Loucy (cell line): Measurements from ENCODE around the gene KDM5B.

Source experiments
- H2AFZ ChIP-seq: fragments of 200-600 bp; sonication (generic); 2 replicates; pipeline ENCODE4 v1.6.0; 2016; ENCODE audit warnings: antibody characterized with exemption, mild to moderate bottlenecking, low read length, moderate library complexity
- H3F3A ChIP-seq: fragments of 200-600 bp; 2 replicates; pipeline ENCODE4 v1.6.0; 2016; ENCODE audit warnings: antibody characterized with exemption, low read depth, mild to moderate bottlenecking
- H3K27me3 ChIP-seq: fragments of 200-600 bp; sonication (generic); 2 replicates; pipeline ENCODE4 v1.6.1; 2014; ENCODE audit warnings: low read length, mild to moderate bottlenecking; ENCODE audit not compliant: insufficient read depth, poor library complexity, severe bottlenecking
- H3K36me3 ChIP-seq: fragments of 200-600 bp; sonication (generic); 2 replicates; pipeline ENCODE4 v1.6.1; 2016; ENCODE audit warnings: low read length; ENCODE audit not compliant: insufficient read depth
- H3K4me1 ChIP-seq: fragments of 200-600 bp; sonication (generic); 2 replicates; pipeline ENCODE4 v1.5.1; 2014; ENCODE audit warnings: low read length, mild to moderate bottlenecking; ENCODE audit not compliant: insufficient read depth, poor library complexity, severe bottlenecking
- H3K4me2 ChIP-seq: fragments of 200-600 bp; sonication (generic); 2 replicates; pipeline ENCODE4 v1.6.0; 2014; ENCODE audit warnings: antibody characterized with exemption, low read length, low read depth, mild to moderate bottlenecking; ENCODE audit not compliant: poor library complexity, severe bottlenecking
- H3K4me3 ChIP-seq: fragments of 200-600 bp; sonication (generic); 2 replicates; pipeline ENCODE4 v1.5.1; 2014; ENCODE audit warnings: low read length, mild to moderate bottlenecking, mixed read lengths; ENCODE audit not compliant: poor library complexity, severe bottlenecking
- H3K79me2 ChIP-seq: fragments of 200-600 bp; sonication (generic); 2 replicates; pipeline ENCODE4 v1.6.1; 2014; ENCODE audit warnings: low read length; ENCODE audit not compliant: insufficient read depth
- H3K9ac ChIP-seq: fragments of 200-600 bp; sonication (generic); 2 replicates; pipeline ENCODE4 v1.6.0; 2014; ENCODE audit warnings: mild to moderate bottlenecking, low read depth, low read length, moderate library complexity; ENCODE audit not compliant: poor library complexity, severe bottlenecking
- H3K9me2 ChIP-seq: fragments of 200-600 bp; sonication (generic); replicated peaks from 2 replicates; pipeline ENCODE4 v1.6.1; 2016; ENCODE audit warnings: low read depth, low read length, mixed read lengths
- H3K9me3 ChIP-seq: fragments of 200-600 bp; sonication (generic); 2 replicates; pipeline ENCODE4 v1.6.1; 2014; ENCODE audit warnings: mild to moderate bottlenecking, antibody characterized with exemption, low read length, low read depth; ENCODE audit not compliant: insufficient read depth
- H4K20me1 ChIP-seq: fragments of 200-600 bp; sonication (generic); 2 replicates; pipeline ENCODE4 v1.6.0; 2014; ENCODE audit warnings: antibody characterized with exemption, low read length, mild to moderate bottlenecking; ENCODE audit not compliant: insufficient read depth, poor library complexity, severe bottlenecking
- EZH2phosphoT487 ChIP-seq: fragments of 200-600 bp; IDR thresholded peaks from 2 replicates; pipeline ENCODE4 v1.6.1; 2018; ENCODE audit warnings: antibody characterized with exemption, mild to moderate bottlenecking, moderate library complexity, borderline replicate concordance
- TF ChIP-seq, protein P1 (sequence below): fragments of 200-600 bp; sonication (generic); conservative IDR thresholded peaks from 2 replicates; pipeline ENCODE4 v1.5.1; 2014; ENCODE audit warnings: mild to moderate bottlenecking, antibody characterized with exemption, low read length

KDM5B gene

GRCh38 chr1:202713110-202713509, 95.1 kb downstream of the KDM5B start:
- Histone ChIP-seq H3K9me3 (no peaks in the 10 kb centered on the region), H2AFZ (no peak overlapping the region), H3K79me2 (no peaks in the 10 kb centered on the region), H3K36me3 (no peaks in the 10 kb centered on the region), H3K9ac (no peak overlapping the region), H3K4me3 (no peak overlapping the region), H4K20me1 (no peaks in the 10 kb centered on the region), H3K9me2 (no peaks in the 10 kb centered on the region), H3F3A (no peaks in the 10 kb centered on the region), H3K27me3 (no peaks in the 10 kb centered on the region), H3K4me2 (no peak overlapping the region), H3K4me1 (no peaks in the 10 kb centered on the region)
- no peak for TF ChIP-seq EZH2phosphoT487
- TF ChIP-seq, protein P1, sequence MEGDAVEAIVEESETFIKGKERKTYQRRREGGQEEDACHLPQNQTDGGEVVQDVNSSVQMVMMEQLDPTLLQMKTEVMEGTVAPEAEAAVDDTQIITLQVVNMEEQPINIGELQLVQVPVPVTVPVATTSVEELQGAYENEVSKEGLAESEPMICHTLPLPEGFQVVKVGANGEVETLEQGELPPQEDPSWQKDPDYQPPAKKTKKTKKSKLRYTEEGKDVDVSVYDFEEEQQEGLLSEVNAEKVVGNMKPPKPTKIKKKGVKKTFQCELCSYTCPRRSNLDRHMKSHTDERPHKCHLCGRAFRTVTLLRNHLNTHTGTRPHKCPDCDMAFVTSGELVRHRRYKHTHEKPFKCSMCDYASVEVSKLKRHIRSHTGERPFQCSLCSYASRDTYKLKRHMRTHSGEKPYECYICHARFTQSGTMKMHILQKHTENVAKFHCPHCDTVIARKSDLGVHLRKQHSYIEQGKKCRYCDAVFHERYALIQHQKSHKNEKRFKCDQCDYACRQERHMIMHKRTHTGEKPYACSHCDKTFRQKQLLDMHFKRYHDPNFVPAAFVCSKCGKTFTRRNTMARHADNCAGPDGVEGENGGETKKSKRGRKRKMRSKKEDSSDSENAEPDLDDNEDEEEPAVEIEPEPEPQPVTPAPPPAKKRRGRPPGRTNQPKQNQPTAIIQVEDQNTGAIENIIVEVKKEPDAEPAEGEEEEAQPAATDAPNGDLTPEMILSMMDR = no peak

DNA sequence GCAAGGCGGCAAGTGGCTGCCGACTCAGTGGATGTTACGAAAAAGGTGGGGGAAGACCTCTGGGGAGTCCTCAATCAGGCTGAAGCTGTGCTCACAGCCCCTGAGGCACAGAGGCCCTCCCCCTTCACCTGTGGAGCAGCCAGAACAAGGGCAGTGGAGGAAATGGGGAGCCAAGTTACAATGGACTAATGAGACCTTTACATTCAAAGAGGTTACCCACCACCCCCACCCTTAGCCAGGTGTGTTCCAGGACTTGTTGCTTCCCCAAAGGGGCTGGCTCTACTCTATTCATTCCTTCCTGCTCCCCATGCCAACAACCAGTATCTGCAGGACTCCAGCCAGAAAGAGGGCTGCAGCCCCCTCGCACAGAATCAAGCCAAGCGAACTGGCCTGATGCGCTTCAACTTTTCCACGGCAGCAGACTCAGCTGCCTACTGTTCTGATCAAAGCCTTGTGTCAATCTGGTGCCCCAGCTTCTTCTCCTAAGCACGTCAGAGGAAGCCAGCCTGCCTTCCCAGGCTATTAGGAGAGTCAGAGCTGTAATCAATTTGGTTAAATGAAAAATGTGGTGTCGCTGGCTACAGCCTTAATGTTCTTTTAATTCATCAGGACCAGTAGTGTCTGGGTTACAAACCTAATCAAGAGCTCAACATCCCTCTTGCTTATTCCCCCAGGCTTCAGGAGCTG, 96.1 kb downstream of the KDM5B start:
- Histone ChIP-seq H4K20me1 (no peaks in the 10 kb centered on the region), H3K4me1 (no peaks in the 10 kb centered on the region), H2AFZ (no peak overlapping the region), H3K4me2 (no peak overlapping the region), H3K4me3 (no peak overlapping the region), H3K27me3 (no peaks in the 10 kb centered on the region), H3K9me2 (no peaks in the 10 kb centered on the region), H3F3A (no peaks in the 10 kb centered on the region), H3K36me3 (no peaks in the 10 kb centered on the region), H3K9me3 (no peaks in the 10 kb centered on the region), H3K79me2 (no peaks in the 10 kb centered on the region), H3K9ac (no peak overlapping the region)
- no peak for TF ChIP-seq EZH2phosphoT487
- TF ChIP-seq, protein P1 = no peak

GRCh38 chr1:202710070-202711045, 97.9 kb downstream of the KDM5B start, which contains the start of gene SYT2:
TSS of gene SYT2 (minus strand) at chr1:202710454. CDS start at chr1:202605772, 104,682 bp downstream.
- Histone ChIP-seq H3K4me1 (no peaks in the 10 kb centered on the region), H2AFZ (no peak within 1 kb of the TSS), H4K20me1 (no peaks in the 10 kb centered on the region), H3K9ac (no peak within 1 kb of the TSS), H3K79me2 (no peaks in the 10 kb centered on the region), H3K4me2 (no peak within 1 kb of the TSS), H3F3A (no peaks in the 10 kb centered on the region), H3K4me3 (no peak within 1 kb of the TSS), H3K36me3 (no peaks in the 10 kb centered on the region), H3K9me3 (no peaks in the 10 kb centered on the region), H3K9me2 (no peaks in the 10 kb centered on the region), H3K27me3 (no peaks in the 10 kb centered on the region)
- TF ChIP-seq, protein P1 = no peak
- TF ChIP-seq EZH2phosphoT487 = no peak
